Smooth muscle cell (in vitro differentiated cells): Measurements from ENCODE around the gene ZNF282. TPM values are rescaled to one million over a fixed set of nuclear protein-coding genes. Genes with fewer than 3 reads are reported as not detected.

Experiments used
- DNase-seq: peaks from one replicate; lab custom pipeline; 2025; ENCODE audit not compliant: unreplicated experiment; lab: John Stamatoyannopoulos, UW
- H2AFZ ChIP-seq: fragments of 200-600 bp; sonication (generic); 2 replicates; pipeline ENCODE4 v1.6.0; 2016; ENCODE audit warnings: antibody characterized with exemption, low read depth, mild to moderate bottlenecking
- H3F3A ChIP-seq: fragments of 200-600 bp; sonication (generic); 2 replicates; pipeline ENCODE4 v1.6.0; 2017; ENCODE audit warnings: antibody characterized with exemption, low read depth
- H3K27ac ChIP-seq: fragments of 200-600 bp; sonication (generic); 2 replicates; pipeline ENCODE4 v1.5.1; 2016; ENCODE audit warnings: low read depth, mild to moderate bottlenecking
- H3K27me3 ChIP-seq: fragments of 200-600 bp; sonication (generic); 2 replicates; pipeline ENCODE4 v1.6.1; 2016; ENCODE audit warnings: low read depth, mild to moderate bottlenecking
- H3K36me3 ChIP-seq: fragments of 200-600 bp; sonication (generic); 2 replicates; pipeline ENCODE4 v1.5.1; 2016; ENCODE audit warnings: low read depth
- H3K4me1 ChIP-seq: fragments of 200-600 bp; sonication (generic); 2 replicates; pipeline ENCODE4 v1.5.1; 2016; ENCODE audit warnings: low read depth
- H3K4me2 ChIP-seq: fragments of 200-600 bp; sonication (generic); 2 replicates; pipeline ENCODE4 v1.6.0; 2016; ENCODE audit warnings: mild to moderate bottlenecking
- H3K4me3 ChIP-seq: fragments of 200-600 bp; sonication (generic); 2 replicates; pipeline ENCODE4 v1.5.1; 2016; ENCODE audit warnings: mild to moderate bottlenecking
- H3K79me2 ChIP-seq: fragments of 200-600 bp; sonication (generic); 2 replicates; pipeline ENCODE4 v1.6.0; 2016; ENCODE audit warnings: low read depth, mild to moderate bottlenecking
- H3K9ac ChIP-seq: fragments of 200-600 bp; sonication (generic); 2 replicates; pipeline ENCODE4 v1.6.0; 2016; ENCODE audit warnings: low read depth
- H3K9me3 ChIP-seq: fragments of 200-600 bp; sonication (generic); replicated peaks from 2 replicates; pipeline ENCODE4 v1.5.1; 2016; ENCODE audit warnings: low read depth
- H4K20me1 ChIP-seq: fragments of 200-600 bp; sonication (generic); 2 replicates; pipeline ENCODE4 v1.6.0; 2016; ENCODE audit warnings: low read depth
- WGBS: methylation state at CpG from one replicate; pipeline ENCODE4 v1.1.7; 2016; ENCODE audit warnings: low lambda C conversion rate; 5-methylcytosine and 5-hydroxymethylcytosine counted together
- polyA plus RNA-seq: library from polyadenylated mRNA; unstranded; fragments of >200 nt; fragmentation: Nextera tagmentation; extraction: Ambion mirVana; gene quantifications from 2 replicates; pipeline ENCODE4 v1.2.1, GENCODE V29; 2016
- total RNA-seq: library from RNA; depleted of rRNA; stranded (reverse); fragments of >200 nt; gene quantifications from 2 replicates; pipeline ENCODE4 v1.2.3, GENCODE V29; 2014
- TF ChIP-seq, protein P1 (sequence below): fragments of 200-600 bp; sonication (generic); IDR thresholded peaks from 2 replicates; pipeline ENCODE4 v1.5.1; 2017; ENCODE audit warnings: borderline replicate concordance, mild to moderate bottlenecking, antibody characterized with exemption; ENCODE audit not compliant: insufficient read depth, poor library complexity, severe bottlenecking

ZNF282 gene
- total and polyA plus RNA-seq, 2 experiments from 2014 or later: 5.0 to 8.9 TPM

DNA sequence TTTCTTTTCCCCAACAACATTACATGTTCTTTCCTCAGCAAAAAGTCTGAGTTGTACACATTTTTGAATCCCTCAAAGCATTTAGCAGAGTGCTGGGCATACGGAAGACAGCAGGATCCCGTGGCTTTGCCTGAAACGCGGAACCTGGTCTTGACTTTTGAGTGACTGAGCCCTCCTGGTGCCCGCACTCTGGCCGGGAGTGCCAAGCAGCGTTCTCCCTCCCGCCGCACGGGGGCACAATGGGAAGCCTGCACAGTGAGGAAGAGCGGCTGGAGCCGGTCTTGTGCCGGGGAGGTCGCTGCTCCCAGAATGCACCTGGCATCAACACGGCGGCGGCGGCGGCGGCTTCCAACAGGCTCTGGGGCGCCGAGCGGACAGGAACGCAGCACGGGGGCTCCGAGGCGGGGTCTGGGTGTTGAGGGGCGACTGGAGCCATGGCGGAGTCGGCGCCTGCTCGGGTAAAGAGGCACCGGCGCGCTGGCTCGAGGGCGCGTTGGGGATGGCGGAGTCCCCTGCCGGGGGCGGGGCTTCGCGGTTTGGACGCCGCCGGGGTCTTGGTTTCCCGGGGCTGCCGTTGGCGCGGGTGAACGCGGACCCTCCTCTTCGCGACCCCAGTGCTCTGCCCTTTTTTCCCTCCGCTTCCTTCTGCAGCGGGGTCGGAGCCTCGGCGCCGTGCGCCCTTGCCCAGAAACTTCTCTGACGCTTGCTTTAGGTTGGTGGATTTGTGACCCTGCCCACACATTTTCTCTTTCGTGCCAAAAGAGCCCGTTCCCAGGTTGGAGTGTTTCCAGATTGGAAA is 44.2 kb downstream of the ZNF282 start, which contains the start of gene ZNF212:
Gene ZNF212 (plus strand): TSS at position 307 of the 799 bp plus-strand sequence. CDS start 128 bp downstream, at position 435.
- TF ChIP-seq, protein P1, sequence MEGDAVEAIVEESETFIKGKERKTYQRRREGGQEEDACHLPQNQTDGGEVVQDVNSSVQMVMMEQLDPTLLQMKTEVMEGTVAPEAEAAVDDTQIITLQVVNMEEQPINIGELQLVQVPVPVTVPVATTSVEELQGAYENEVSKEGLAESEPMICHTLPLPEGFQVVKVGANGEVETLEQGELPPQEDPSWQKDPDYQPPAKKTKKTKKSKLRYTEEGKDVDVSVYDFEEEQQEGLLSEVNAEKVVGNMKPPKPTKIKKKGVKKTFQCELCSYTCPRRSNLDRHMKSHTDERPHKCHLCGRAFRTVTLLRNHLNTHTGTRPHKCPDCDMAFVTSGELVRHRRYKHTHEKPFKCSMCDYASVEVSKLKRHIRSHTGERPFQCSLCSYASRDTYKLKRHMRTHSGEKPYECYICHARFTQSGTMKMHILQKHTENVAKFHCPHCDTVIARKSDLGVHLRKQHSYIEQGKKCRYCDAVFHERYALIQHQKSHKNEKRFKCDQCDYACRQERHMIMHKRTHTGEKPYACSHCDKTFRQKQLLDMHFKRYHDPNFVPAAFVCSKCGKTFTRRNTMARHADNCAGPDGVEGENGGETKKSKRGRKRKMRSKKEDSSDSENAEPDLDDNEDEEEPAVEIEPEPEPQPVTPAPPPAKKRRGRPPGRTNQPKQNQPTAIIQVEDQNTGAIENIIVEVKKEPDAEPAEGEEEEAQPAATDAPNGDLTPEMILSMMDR: peak; percentile 67
- Histone ChIP-seq H2AFZ (peak within 1 kb of the TSS; percentile 38), H3K27me3 (no peaks in the 10 kb centered on the region), H3K79me2 (peaks cover 47% of the 10 kb centered on the region), H3K4me1 (peaks cover 7% of the 10 kb centered on the region), H3K9me3 (no peaks in the 10 kb centered on the region), H3K4me2 (peak within 1 kb of the TSS; percentile 99), H3K27ac (no peak within 1 kb of the TSS), H3K36me3 (no peaks in the 10 kb centered on the region), H3K9ac (peak within 1 kb of the TSS; percentile 80), H3K4me3 (peak within 1 kb of the TSS; percentile 88), H4K20me1 (peaks cover 8% of the 10 kb centered on the region), H3F3A (no peaks in the 10 kb centered on the region)
- WGBS: under 1% methylated on average over 52 of the region's 64 CpGs
- peak; percentile 72 for DNase-seq

DNA sequence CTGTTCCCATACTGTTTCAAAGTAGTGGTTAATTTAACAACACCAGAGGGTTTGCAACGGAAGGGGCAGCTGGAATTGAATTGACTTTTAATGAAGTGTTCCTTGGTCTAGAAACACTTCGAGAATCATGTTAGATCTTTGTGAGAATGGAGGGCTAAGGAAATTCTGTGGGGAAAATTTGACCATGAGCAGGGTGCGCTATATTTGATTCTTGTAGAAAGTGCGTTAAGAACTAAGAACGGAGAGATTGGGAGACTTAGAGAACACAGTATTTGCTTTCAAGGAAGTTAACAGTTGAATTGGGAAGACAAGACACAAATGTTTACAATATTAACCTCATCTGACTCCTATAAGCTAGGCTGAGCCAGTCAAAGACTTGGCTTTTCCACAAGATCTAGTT is 45.3 kb downstream of the ZNF282 start:
- Histone ChIP-seq H3K27ac (no peak overlapping the region), H4K20me1 (peaks cover 14% of the 10 kb centered on the region), H3K36me3 (no peaks in the 10 kb centered on the region), H3K4me2 (peak overlapping the region; percentile 99), H3K27me3 (no peaks in the 10 kb centered on the region), H2AFZ (no peak overlapping the region), H3F3A (no peaks in the 10 kb centered on the region), H3K4me1 (peaks cover 7% of the 10 kb centered on the region), H3K9ac (peak overlapping the region; percentile 80), H3K9me3 (no peaks in the 10 kb centered on the region), H3K79me2 (peaks cover 52% of the 10 kb centered on the region), H3K4me3 (peak overlapping the region; percentile 88)
- TF ChIP-seq, protein P1: no peak
- WGBS: 91% methylated on average over 5 of the region's 5 CpGs
- DNase-seq: no peak

DNA sequence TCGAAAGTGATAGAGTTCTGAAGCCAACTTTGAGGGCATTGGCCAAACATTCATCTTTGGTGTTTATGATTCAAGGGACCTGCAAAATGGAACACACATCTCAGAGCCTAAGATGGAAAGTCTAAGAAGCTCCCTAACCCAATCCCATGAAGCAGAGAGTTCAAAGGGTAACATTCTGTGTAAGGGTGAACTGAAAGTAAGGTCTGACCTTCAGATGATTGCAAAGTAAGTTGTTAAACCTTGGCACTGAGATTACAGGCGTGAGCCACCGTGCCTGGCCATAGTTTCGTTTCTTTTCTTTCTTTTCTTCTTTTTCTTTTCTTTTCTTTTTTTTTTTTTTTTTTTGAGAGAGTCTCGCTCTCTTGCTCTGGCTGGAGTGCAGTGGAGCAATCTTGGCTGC is 46.4 kb downstream of the ZNF282 start:
- Histone ChIP-seq H3K36me3 (no peaks in the 10 kb centered on the region), H3K4me2 (no peak overlapping the region), H3K4me3 (no peak overlapping the region), H3K27ac (no peak overlapping the region), H2AFZ (no peak overlapping the region), H3K4me1 (peaks cover 7% of the 10 kb centered on the region), H3K9ac (no peak overlapping the region), H3K9me3 (no peaks in the 10 kb centered on the region), H3K79me2 (peaks cover 61% of the 10 kb centered on the region), H4K20me1 (peaks cover 24% of the 10 kb centered on the region), H3F3A (no peaks in the 10 kb centered on the region), H3K27me3 (no peaks in the 10 kb centered on the region)
- no peak for DNase-seq
- WGBS: 98% methylated on average over 5 of the region's 5 CpGs
- TF ChIP-seq, protein P1: no peak
